Measurements from ENCODE around the gene PSMC3IP.

The PSMC3IP gene

DNA sequence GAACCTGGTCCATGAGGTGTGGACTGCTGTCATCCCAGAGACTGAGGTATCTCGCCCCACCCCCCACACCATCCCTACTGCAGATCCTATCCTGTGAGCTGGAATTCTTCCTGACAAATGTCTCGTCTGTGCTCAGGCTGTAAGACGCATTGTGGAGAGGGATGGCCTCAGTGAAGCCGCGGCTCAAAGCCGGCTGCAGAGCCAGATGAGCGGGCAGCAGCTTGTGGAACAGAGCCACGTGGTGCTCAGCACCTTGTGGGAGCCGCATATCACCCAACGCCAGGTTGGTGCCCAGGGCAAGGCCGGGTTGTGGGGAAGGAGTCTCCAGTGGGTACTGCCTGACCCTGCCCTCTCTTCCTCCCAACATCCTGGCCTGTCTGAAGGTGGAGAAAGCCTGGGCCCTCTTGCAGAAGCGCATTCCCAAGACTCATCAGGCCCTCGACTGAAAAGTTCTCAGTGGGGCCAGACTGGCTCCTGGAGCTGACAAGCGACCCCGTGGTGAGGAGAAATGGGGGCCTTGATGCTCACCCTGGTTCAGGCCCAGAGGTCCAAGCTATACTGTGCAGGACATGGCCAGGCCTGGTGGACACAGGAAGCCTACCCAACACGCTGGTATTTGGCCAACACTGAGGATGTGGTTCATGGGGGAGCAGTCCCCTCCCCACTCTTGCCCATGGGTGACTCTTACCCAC, 11.9 kb downstream of the PSMC3IP start:
- no peak overlapping the region for H3K4me3 ChIP-seq (ENCODE audit: control insufficient read depth, low read depth, low read length)
- no peak for DNase-seq (ENCODE audit: low read depth)
- TF ChIP-seq, protein P1, sequence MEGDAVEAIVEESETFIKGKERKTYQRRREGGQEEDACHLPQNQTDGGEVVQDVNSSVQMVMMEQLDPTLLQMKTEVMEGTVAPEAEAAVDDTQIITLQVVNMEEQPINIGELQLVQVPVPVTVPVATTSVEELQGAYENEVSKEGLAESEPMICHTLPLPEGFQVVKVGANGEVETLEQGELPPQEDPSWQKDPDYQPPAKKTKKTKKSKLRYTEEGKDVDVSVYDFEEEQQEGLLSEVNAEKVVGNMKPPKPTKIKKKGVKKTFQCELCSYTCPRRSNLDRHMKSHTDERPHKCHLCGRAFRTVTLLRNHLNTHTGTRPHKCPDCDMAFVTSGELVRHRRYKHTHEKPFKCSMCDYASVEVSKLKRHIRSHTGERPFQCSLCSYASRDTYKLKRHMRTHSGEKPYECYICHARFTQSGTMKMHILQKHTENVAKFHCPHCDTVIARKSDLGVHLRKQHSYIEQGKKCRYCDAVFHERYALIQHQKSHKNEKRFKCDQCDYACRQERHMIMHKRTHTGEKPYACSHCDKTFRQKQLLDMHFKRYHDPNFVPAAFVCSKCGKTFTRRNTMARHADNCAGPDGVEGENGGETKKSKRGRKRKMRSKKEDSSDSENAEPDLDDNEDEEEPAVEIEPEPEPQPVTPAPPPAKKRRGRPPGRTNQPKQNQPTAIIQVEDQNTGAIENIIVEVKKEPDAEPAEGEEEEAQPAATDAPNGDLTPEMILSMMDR (conservative IDR thresholded peaks at IDR 0.05; ENCODE audit: control insufficient read depth, insufficient read depth, low read depth, low read length), result no peak

DNA sequence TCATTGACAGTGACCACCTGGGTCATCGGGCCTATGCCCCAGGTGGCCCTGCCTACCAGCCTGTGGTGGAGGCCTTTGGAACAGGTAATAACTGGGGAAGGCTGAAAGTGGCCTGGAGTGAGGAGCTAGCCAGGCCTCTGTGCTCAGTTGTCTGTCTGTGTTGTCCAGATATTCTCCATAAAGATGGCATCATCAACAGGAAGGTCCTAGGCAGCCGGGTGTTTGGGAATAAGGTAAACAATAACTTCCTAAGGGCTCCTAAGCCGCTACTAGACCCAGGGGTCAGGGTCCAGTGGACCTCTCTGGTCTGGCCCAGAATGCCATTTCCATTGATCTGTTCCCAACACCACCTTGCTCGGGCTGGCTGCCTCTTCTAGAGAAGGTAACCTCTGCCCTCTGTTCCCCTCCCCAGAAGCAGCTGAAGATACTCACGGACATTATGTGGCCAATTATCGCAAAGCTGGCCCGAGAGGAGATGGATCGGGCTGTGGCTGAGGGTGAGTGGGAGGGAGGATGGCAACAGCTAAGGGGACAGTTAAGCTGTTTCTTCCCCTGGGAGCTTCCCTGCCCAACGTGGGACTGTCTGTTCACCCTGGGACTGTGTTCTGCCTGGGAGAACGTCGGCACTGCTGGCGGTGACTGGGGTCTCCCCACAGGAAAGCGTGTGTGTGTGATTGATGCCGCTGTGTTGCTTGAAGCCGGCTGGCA, 12.6 kb downstream of the PSMC3IP start:
- DNase-seq (ENCODE audit: low read depth), result no peak
- TF ChIP-seq, protein P1 (conservative IDR thresholded peaks at IDR 0.05; ENCODE audit: control insufficient read depth, insufficient read depth, low read depth, low read length), result no peak
- no peak overlapping the region for H3K4me3 ChIP-seq (ENCODE audit: control insufficient read depth, low read depth, low read length)

DNA sequence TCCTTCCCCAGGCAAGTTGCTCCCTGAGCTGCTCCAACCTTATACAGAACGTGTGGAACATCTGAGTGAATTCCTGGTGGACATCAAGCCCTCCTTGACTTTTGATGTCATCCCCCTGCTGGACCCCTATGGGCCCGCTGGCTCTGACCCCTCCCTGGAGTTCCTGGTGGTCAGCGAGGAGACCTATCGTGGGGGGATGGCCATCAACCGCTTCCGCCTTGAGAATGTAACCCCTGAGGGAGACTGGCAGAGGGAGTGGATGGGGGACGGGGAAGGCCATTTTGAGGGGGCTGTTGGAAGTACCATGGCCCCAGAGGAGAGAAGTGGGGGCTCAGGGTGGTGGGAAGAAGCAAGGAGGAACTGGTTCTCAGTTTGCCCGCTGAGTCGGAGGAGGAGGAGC, 13.6 kb downstream of the PSMC3IP start:
- H3K4me3 ChIP-seq (ENCODE audit: control insufficient read depth, low read depth, low read length), result no peak overlapping the region
- DNase-seq (ENCODE audit: low read depth), result no peak
- TF ChIP-seq, protein P1 (conservative IDR thresholded peaks at IDR 0.05; ENCODE audit: control insufficient read depth, insufficient read depth, low read depth, low read length), result no peak

DNA sequence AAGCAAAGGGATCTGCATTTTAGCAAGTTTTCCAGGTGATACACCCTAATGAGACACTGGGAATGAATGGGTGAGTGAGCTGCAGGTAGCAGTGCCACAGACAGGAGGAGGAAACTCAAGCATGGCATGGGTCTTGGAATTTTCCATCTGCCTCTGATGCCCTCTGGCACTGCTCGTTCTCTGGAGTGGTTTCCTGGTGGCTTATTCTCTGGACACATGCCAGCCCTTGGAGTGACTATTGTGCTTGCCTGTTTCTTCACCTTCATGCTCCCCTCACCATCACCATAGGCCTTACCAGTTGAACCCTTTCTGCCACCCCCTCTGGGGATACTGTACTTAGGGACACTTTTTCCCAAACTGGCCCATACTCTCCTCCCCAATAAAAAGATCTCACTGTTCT, 14.0 kb downstream of the PSMC3IP start:
- peak overlapping the region; percentile 92 for H3K4me3 ChIP-seq (ENCODE audit: control insufficient read depth, low read depth, low read length)
- TF ChIP-seq, protein P1 (conservative IDR thresholded peaks at IDR 0.05; ENCODE audit: control insufficient read depth, insufficient read depth, low read depth, low read length), result no peak
- no peak for DNase-seq (ENCODE audit: low read depth)

DNA sequence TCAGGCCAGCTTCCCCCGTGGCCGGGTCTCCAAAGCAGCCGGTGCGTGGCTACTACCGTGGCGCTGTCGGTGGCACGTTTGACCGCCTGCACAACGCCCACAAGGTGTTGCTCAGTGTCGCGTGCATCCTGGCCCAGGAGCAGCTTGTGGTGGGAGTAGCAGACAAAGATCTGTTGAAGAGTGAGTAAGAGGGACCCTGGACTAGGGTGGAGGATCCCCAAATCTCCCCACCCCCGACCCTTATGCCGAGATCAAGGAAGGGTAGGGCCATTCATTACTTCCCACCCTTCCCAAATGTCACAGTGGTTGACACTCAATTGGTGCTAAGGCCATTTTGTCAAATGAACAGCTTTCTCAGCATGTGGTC, 14.4 kb downstream of the PSMC3IP start:
- no peak for DNase-seq (ENCODE audit: low read depth)
- TF ChIP-seq, protein P1 (conservative IDR thresholded peaks at IDR 0.05; ENCODE audit: control insufficient read depth, insufficient read depth, low read depth, low read length), result no peak
- H3K4me3 ChIP-seq (ENCODE audit: control insufficient read depth, low read depth, low read length), result peak overlapping the region; percentile 92

DNA sequence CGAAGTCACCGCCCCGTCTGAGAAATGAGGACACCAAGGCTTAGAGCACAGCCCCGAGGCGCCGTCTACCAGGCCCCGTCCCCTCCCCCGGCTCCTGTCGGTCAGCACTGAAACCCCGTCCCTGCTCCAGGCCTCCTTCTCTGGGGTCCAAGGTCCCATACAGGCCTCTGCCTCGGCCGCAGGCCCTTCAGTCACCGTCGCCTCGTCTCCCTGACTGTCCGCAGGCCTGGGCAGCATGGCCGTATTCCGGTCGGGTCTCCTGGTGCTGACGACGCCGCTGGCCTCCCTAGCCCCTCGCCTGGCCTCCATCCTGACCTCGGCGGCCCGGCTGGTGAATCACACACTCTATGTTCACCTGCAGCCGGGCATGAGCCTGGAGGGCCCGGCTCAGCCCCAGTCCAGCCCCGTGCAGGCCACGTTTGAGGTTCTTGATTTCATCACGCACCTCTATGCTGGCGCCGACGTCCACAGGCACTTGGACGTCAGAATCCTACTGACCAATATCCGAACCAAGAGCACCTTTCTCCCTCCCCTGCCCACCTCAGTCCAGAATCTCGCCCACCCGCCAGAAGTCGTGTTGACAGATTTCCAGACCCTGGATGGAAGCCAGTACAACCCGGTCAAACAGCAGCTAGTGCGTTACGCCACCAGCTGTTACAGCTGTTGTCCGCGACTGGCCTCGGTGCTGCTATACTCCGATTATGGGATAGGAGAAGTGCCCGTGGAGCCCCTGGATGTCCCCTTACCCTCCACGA, 15.0 kb downstream of the PSMC3IP start:
- TF ChIP-seq, protein P1 (conservative IDR thresholded peaks at IDR 0.05; ENCODE audit: control insufficient read depth, insufficient read depth, low read depth, low read length), result no peak
- H3K4me3 ChIP-seq (ENCODE audit: control insufficient read depth, low read depth, low read length), result peak overlapping the region; percentile 92
- peak; percentile 47 for DNase-seq (ENCODE audit: low read depth)

Measured in fibroblast of mammary gland (primary cell).